Activated CD4-positive, alpha-beta T cell treated with anti-CD3 and anti-CD28 coated beads for 36 hours (primary cell): ENCODE results near the gene BCAP31. TPM values are rescaled to one million over a fixed set of nuclear protein-coding genes. Genes with fewer than 3 reads are reported as not detected.
"Not testable (repeated sequence)": the region's sequence is repeated elsewhere in the genome, so short reads cannot be mapped to it uniquely, and the experiment has no call there.

Experiments used
- ATAC-seq: fragments of 200-7000 bp; cut with Tn5 transposase; one replicate; pipeline ENCODE4 v1.10.0; 2021; ENCODE audit warnings: mild to moderate bottlenecking, moderate library complexity
- CTCF ChIA-PET: fragments of 350-600 bp; sonication (Branson Sonifier 250); formaldehyde crosslinking; loops from one replicate; lab custom pipeline; 2021; ENCODE audit warnings: antibody characterized with exemption; lab: Charles Lee
- POLR2A ChIA-PET: fragments of 350-600 bp; sonication (Branson Sonifier 250); formaldehyde crosslinking; loops from one replicate; lab custom pipeline; 2021; ENCODE audit warnings: antibody characterized with exemption, inconsistent platforms; lab: Charles Lee
- DNase-seq: peaks from one replicate; pipeline ENCODE4 v3.0.0-alpha.2; 2020
- H3K27ac Mint-ChIP-seq: one replicate; pipeline ENCODE4 v1.8.0; 2021; ENCODE audit warnings: mixed read lengths
- H3K27me3 Mint-ChIP-seq: one replicate; pipeline ENCODE4 v1.8.0; 2021; ENCODE audit warnings: mixed read lengths
- H3K36me3 Mint-ChIP-seq: one replicate; pipeline ENCODE4 v1.8.0; 2021; ENCODE audit warnings: low read depth, mixed read lengths
- H3K4me1 Mint-ChIP-seq: one replicate; pipeline ENCODE4 v1.8.0; 2021; ENCODE audit warnings: mixed read lengths
- H3K4me3 Mint-ChIP-seq: one replicate; pipeline ENCODE4 v1.8.0; 2021; ENCODE audit warnings: mild to moderate bottlenecking, moderate library complexity, mixed read lengths
- H3K9me3 Mint-ChIP-seq: one replicate; pipeline ENCODE4 v1.8.0; 2021; ENCODE audit warnings: low read depth, mixed read lengths
- intact Hi-C, 2 experiments: fragments of 100-400 bp; cut with DNase I in 1 of 2; cut with micrococcal nuclease in 1 of 2; formaldehyde crosslinking; loops; one replicate each; pipeline versions ENCODE4 v1.14.2 to v1.15.1; 2022 to 2024; cut with DNase I, micrococcal nuclease
- total RNA-seq, 2 experiments: library from RNA; stranded (reverse); gene quantifications; one replicate each; pipeline ENCODE4 v1.2.3, GENCODE V29; 2021

Gene BCAP31
- total RNA-seq, 2 experiments from 2014 or later = 78.0 to 106 TPM

DNA sequence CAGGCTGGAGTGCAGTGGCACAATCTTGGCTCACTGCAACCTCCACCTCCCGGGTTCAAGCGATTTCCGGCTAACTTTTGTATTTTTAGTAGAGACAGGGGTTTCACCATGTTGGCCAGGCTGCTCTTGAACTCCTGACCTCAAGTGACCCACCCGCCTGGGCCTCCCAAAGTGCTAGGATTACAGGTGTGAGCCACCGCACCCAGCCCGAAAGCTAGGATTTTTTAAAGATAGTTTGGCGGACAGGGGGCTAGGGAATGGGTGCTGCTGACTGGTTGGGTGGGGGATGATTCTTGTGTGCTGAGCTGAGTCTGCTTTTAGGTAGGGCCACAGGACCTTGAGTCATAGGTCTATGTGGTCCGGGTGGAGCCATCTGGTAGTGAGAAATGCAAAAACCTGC, 40.7 kb downstream of the BCAP31 start:
- DNase-seq, POLR2A ChIA-PET, H3K9me3 Mint-ChIP-seq, H3K27me3 Mint-ChIP-seq, intact Hi-C loops, H3K4me1 Mint-ChIP-seq, ATAC-seq, H3K27ac Mint-ChIP-seq, H3K4me3 Mint-ChIP-seq, H3K36me3 Mint-ChIP-seq: not testable (repeated sequence)
- CTCF ChIA-PET = interaction anchor here (1.5 to 3.1 kb wide), 2 partner anchors 15 to 144 kb away, joined by 7 to 12 read pairs; no protein-coding TSS in a partner anchor

DNA sequence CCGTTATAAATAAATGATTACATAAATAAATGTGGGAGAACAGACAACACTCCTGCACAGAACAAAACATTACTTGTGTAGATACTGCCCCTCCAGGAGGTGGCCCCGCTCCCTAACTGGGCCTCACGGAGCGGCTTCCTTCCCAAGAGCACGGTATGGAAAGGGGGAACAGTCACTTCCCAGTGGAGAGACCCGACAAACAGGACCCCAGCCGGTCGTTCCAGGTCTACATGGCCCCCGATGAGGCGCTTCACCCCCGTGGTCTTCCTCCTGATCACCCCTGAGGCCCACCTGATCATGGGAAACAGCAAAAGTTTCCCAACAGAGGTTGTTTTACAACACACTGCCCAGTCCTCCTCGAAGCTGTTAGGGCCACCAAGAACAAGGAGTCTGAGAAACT, 43.0 kb downstream of the BCAP31 start:
- peaks cover 2% of the 10 kb centered on the region for H3K27me3 Mint-ChIP-seq
- no peak overlapping the region for H3K4me3 Mint-ChIP-seq
- no peak overlapping the region for H3K27ac Mint-ChIP-seq
- ChIA-PET CTCF (no interaction called here), POLR2A (no interaction called here)
- no peaks in the 10 kb centered on the region for H3K9me3 Mint-ChIP-seq
- H3K4me1 Mint-ChIP-seq = no peaks in the 10 kb centered on the region
- DNase-seq (no peak), ATAC-seq (no peak)
- H3K36me3 Mint-ChIP-seq = no peaks in the 10 kb centered on the region
- intact Hi-C loops = no loop called here

DNA sequence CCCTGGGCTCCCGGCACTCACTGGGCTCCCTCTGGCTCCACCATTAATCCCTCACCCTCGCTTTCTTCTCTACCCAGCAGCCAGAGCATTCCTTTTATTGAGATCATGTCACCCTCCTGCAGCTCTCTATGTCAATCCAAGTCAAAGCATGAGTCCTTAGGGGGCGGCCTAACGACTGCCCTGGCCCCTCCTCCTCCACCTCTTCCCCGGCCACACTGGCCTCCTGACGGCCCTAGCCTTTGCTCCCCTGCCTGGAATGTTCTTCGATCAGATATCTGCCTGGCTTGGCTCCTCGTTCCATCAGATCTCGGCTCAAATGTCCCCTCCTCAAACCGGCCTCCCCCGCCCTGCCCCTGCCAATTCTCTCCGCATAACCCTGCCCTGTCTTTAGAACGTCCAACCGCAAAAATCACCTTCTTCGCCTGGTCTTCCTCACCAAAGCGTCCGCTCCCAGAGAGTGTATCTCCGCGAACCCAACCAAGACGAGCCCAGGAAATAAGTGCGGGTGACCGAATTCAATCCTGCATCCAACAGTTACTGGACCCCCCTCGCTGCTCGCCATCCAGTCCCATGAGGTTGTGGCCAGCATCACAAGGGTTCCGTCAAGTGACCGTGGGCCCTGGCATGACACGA, 49.9 kb downstream of the BCAP31 start:
- ChIA-PET CTCF (no interaction called here), POLR2A (no interaction called here)
- H3K4me1 Mint-ChIP-seq = peaks cover 2% of the 10 kb centered on the region

GRCh38 chrX:153673428-153674218, 50.6 kb downstream of the BCAP31 start, which contains the start of gene PNCK:
PNCK (minus strand) TSS chrX:153673813; CDS start chrX:153673076, 737 bp downstream.
- CTCF ChIA-PET = no interaction called here
- Mint-ChIP-seq H3K4me1 (peaks cover 2% of the 10 kb centered on the region), H3K27me3 (peaks cover 11% of the 10 kb centered on the region), H3K36me3 (no peaks in the 10 kb centered on the region), H3K27ac (no peak within 1 kb of the TSS), H3K9me3 (no peaks in the 10 kb centered on the region), H3K4me3 (no peak within 1 kb of the TSS)
- POLR2A ChIA-PET = no interaction called here
- DNase-seq = no peak
- intact Hi-C loops = no loop called here
- no peak for ATAC-seq

More for the DNA sequence above, 49.9 kb downstream of the BCAP31 start:
- intact Hi-C loops = no loop called here
- no peak for ATAC-seq
- no peaks in the 10 kb centered on the region for H3K9me3 Mint-ChIP-seq
- H3K4me3 Mint-ChIP-seq = no peak overlapping the region
- H3K27ac Mint-ChIP-seq = no peak overlapping the region
- peaks cover 11% of the 10 kb centered on the region for H3K27me3 Mint-ChIP-seq
- DNase-seq = no peak
- H3K36me3 Mint-ChIP-seq = no peaks in the 10 kb centered on the region

DNA sequence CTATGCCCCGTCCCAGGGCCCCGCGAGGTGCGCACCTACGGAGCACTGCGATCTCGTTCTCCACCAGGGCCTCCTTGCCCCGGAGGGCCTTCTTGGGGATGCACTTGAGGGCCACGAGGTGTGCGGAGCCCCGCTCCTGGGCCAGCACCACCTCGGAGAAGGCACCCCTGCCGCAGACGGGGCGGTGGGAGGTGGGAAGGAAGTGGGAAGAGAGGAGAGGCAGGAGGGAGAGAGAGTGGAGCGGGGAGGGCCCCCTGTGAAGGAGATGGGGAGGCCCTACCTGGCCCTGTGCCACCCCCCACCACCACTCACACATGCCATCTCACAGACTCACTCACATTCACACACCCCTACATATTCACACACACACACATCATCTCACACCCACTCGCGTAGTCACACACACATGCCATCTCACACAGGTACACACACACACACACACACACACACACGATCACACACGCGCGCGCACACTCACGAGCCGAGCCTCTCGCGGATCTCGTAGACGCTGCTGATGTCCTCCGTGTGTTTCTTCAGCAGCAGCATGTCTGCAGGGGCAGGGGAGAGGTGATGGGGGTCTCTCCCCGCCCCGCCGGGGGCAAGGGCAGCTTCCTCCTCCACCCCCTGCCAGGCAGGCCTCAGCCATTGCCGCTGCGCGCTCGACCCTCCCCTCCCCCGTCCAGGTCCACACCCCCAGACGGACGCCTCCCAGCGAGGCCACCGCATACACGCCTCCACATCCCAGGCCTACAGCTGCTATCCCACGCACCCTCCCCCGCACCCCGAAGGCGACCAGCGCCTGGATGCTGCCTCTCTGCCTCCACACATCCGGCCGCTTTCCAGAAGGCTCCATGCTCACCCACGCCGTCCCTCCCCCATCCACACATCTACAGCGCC, 51.4 kb downstream of the BCAP31 start:
- DNase-seq (no peak), ATAC-seq (no peak)
- Mint-ChIP-seq H3K4me3 (no peak overlapping the region), H3K4me1 (peaks cover 6% of the 10 kb centered on the region), H3K36me3 (no peaks in the 10 kb centered on the region), H3K27me3 (peaks cover 11% of the 10 kb centered on the region), H3K9me3 (no peaks in the 10 kb centered on the region), H3K27ac (no peak overlapping the region)
- ChIA-PET POLR2A (no interaction called here), CTCF (no interaction called here)
- intact Hi-C loops = no loop called here

DNA sequence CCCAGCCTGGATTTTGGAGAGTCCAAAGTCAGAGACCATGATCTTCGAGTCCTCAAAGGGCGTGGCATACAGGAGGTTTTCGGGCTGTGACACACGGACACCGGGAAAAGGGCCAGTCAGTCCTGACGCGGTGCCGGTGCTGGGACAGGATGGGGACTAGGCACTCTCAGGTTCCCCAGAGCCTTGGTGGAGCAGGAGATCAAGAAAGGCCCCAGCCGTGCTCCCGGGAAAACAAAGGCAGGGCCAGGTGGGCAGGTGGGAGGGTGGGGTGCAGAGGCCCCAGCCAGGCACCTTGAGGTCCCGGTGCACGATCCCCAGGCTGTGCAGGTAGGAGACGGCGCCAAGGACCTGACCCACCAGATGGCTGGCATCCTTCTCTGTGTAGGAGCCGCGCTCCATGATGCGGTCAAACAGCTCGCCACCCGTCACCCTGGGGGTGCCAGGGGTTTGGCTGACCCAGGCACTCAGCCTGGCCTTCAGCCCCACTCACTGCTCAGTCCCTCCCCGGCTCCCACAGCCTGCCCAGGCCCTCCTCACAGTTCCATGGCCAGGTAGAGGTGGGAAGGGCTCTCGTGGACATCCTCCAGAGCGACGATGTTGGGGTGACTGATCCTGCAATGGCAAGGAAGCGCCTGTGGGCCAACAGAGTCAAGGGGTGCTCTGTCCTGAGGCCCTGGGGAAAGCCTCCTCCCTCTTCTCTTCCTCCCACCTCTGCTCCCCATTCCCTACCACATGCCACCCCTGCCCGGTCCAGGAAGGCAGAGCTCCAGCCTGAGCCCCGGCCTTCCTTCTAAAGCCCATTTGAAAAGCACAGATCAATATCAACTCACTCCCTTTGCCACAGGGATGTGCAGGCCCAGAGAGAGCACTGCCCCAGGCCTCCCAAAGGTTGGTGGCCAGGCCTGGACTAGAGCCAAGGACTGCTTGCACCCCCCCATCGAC, 52.3 kb downstream of the BCAP31 start:
- peaks cover 9% of the 10 kb centered on the region for H3K4me1 Mint-ChIP-seq
- H3K36me3 Mint-ChIP-seq = no peaks in the 10 kb centered on the region
- no peak overlapping the region for H3K27ac Mint-ChIP-seq
- CTCF ChIA-PET = no interaction called here
- DNase-seq (no peak), ATAC-seq (no peak)
- intact Hi-C loops = no loop called here
- H3K27me3 Mint-ChIP-seq = peaks cover 11% of the 10 kb centered on the region
- POLR2A ChIA-PET = no interaction called here
- no peak overlapping the region for H3K4me3 Mint-ChIP-seq
- H3K9me3 Mint-ChIP-seq = no peaks in the 10 kb centered on the region

GRCh38 chrX:153670748-153671588, 53.2 kb downstream of the BCAP31 start:
- POLR2A ChIA-PET = no interaction called here
- no peaks in the 10 kb centered on the region for H3K36me3 Mint-ChIP-seq
- CTCF ChIA-PET = interaction anchor here (0.6 to 4.1 kb wide), 3 partner anchors 116 to 132 kb away, joined by 3 to 33 read pairs (median 4); no protein-coding TSS in a partner anchor

GRCh38 chrX:153669901-153670731, 54.1 kb downstream of the BCAP31 start:
- intact Hi-C loops = loop anchor here (5.0 kb wide), 5 partner anchors 63 to 713 kb away; no protein-coding TSS in a partner anchor
- CTCF ChIA-PET = interaction anchor here (0.6 to 4.1 kb wide), 6 partner anchors 13 to 186 kb away, joined by 3 to 33 read pairs (median 4); no protein-coding TSS in a partner anchor

More at GRCh38 chrX:153670748-153671588, 53.2 kb downstream of the BCAP31 start:
- H3K9me3 Mint-ChIP-seq = no peaks in the 10 kb centered on the region
- intact Hi-C loops = no loop called here
- ATAC-seq = no peak
- H3K27ac Mint-ChIP-seq = no peak overlapping the region
- H3K4me3 Mint-ChIP-seq = no peak overlapping the region
- H3K27me3 Mint-ChIP-seq = peaks cover 13% of the 10 kb centered on the region
- no peak for DNase-seq
- peaks cover 9% of the 10 kb centered on the region for H3K4me1 Mint-ChIP-seq

DNA sequence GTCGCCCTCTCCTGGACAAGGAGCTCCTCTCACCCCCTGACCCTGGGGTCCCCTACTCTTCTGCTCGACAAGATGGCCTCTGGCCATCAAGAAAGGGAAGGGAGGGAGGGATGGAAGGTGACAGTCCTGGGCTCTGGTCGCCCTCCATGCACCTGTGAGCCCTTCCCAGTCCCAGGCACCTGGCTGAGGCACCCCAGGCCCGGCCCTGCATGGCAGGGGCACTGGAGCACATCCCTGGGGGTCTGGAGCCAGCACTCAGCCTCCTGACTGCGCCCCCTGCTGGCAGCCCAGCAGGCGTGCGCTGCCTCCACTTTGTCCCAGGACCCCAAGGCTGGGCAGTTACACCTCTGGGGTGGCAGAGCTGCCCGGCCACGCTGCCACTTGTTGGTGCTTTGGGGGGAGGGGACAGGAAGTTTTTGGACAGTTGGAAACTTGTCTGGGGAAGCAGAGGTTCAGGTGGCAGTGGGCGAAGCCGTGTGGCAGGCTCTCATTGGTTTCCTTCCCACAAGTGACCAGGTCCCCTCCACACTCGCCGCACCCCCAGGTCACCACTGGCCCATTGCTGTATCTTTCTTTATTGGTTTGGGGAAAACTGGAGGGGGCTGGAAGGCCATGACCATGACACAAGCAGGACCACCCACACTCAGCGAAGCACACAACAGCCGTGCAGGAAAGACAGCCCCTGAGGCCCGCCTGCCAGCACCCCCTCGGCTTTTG, 54.9 kb downstream of the BCAP31 start:
- DNase-seq (peak; percentile 59), ATAC-seq (peak; percentile 38)
- intact Hi-C loops = loop anchor here (5.0 kb wide), 5 partner anchors 62 to 712 kb away; no protein-coding TSS in a partner anchor
- no peaks in the 10 kb centered on the region for H3K9me3 Mint-ChIP-seq
- peaks cover 13% of the 10 kb centered on the region for H3K27me3 Mint-ChIP-seq
- H3K4me1 Mint-ChIP-seq = peaks cover 9% of the 10 kb centered on the region
- H3K27ac Mint-ChIP-seq = no peak overlapping the region
- H3K36me3 Mint-ChIP-seq = no peaks in the 10 kb centered on the region
- POLR2A ChIA-PET = interaction anchor here (0.6 kb wide), 1 partner anchor 86 kb away, joined by 3 read pairs; no protein-coding TSS in a partner anchor
- no peak overlapping the region for H3K4me3 Mint-ChIP-seq
- CTCF ChIA-PET = interaction anchor here (0.6 to 4.1 kb wide), 13 partner anchors 10 to 187 kb away, joined by 3 to 33 read pairs (median 4); partner anchors contain the start of genes SLC6A8 and SRPK3

More at GRCh38 chrX:153669901-153670731, 54.1 kb downstream of the BCAP31 start:
- Mint-ChIP-seq H3K4me1 (peaks cover 9% of the 10 kb centered on the region), H3K36me3 (no peaks in the 10 kb centered on the region), H3K27me3 (peaks cover 13% of the 10 kb centered on the region), H3K4me3 (no peak overlapping the region), H3K27ac (no peak overlapping the region), H3K9me3 (no peaks in the 10 kb centered on the region)
- POLR2A ChIA-PET = no interaction called here
- DNase-seq (no peak), ATAC-seq (no peak)
